Activated CD4-positive, CD25-positive, alpha-beta regulatory T cell (primary cell): ENCODE data around the gene TENT5C.
"Not testable (repeated sequence)": the region's sequence is repeated elsewhere in the genome, so short reads cannot be mapped to it uniquely, and the experiment has no call there.

ENCODE experiments used
- DNase-seq, 4 experiments: peaks; one replicate each; lab custom pipeline; 2025; lab: John Stamatoyannopoulos, UW

The TENT5C gene

DNA sequence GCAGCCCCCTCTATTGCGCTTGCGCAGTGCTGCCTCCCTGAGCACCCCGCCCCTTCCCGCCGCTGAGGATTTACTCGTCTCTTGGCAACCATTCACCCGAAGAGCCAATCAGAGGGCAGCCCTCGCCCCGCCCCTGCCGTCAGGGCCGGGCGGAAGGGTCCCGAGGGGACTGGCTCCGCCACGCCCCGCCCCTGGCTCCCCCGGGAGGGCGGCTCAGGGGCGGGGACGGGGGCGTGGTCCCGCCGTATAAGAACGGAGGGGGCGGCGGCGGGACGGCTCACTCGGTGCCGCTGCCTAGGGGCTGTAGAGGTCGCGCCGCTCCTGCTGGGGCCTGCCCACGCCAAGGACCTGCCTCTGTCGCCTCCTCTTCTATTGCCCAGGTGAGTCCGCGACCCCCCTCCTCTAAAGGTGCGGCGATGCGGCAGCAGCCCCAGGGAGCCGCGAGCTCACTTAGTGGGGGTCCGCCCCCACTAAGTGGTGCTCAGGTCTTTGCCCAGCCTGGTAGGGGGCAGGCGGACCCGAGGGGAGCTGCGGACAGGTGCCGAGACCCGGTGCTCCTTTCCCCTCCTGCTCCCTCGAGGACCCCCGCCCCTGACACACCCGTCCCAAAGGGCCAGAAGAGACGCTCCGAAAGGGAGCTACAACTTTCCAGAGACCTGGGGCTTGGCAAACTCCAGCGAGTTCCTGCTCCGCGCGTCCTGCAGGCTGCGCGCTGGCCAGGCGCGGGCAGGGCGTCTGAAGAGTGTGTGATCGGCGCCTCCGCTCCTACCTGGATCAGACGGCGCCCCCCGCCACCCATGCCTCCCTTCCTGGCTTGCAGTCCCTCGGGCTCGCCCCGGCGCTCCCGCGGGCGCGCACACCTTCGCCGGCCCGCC is at the start of gene TENT5C:
Gene TENT5C (plus strand): TSS at position 275 of the 875 bp plus-strand sequence. CDS start 16,821 bp downstream, outside the sequence.
- DNase-seq, result peak; percentile 94 to 99 (median 98)

DNA sequence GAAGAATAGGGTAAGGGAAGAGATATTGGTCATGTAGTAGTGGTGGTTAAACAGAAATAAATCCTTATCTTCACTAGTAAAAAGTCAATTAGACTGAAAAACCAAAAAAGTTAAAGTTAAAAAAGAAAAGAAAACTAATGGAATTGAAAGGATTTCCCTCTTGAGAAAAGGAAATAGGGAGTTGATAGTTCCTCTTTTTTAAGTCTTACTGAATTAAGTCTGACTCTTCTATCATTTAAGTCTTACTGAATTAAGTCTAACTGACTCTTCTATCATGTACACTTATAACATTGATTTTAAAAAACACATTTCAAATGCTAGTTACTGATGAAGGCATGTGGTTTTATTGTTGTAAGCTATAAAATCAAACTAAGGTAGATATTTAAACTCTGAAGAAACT is 49.5 kb upstream of the TENT5C start:
- DNase-seq, result no peak

DNA sequence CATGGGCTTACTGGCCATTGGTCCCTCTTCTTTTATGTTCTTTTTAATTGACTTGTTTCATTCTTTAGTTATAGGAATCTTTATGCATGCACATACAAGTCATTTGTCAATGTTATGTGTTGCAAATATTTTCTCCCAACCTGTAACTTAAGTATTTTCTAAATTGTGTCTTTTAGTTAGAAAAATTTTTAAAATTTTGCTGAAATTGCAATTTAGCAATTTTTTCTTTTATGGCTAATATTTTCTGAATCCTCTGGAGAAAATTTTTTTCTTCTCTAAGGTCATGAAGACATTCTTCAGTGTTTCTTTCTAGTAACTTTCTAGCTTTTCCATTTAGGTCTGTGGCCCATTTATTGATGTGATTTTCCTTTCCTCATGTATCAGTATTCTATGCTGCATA is 48.9 kb upstream of the TENT5C start:
- no peak for DNase-seq

DNA sequence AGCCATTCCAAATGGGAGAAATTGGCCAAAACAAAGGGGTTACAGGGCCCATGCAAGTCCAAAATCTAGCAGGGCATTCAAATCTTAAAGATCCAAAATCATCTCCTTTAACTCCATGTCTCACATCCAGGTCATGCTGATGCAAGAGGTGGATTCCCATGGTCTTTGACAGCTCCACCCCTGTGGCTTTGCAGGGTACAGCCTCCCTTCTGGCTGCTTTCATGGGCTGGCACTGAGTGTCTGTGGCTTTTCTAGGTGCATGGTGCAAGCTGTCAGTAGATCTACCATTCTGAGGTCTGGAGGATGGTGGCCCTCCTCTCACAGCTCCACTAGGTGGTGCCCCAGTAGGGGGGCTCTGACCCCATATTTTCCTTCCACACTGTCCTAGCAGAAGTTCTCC is 47.4 kb upstream of the TENT5C start:
- not testable (repeated sequence) for DNase-seq

DNA sequence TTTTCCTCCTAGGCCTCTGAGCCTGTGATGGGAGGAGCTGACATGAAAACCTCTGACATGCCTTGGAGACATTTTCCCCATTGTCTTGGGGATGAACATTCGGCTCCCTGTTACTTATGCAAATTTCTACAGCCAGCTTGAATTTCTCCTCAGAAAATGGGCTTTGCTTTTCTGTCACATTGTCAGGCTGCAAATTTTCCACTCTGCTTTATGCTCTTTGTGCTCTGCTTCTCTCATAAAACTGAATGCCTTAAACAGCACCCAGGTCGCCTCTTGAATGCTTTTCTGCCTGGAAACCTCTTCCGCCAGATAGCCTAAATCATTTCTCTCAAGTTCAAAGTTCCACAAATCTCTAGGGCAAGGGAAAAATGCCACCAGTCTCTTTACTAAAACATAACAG is 46.7 kb upstream of the TENT5C start:
- no peak for DNase-seq

DNA sequence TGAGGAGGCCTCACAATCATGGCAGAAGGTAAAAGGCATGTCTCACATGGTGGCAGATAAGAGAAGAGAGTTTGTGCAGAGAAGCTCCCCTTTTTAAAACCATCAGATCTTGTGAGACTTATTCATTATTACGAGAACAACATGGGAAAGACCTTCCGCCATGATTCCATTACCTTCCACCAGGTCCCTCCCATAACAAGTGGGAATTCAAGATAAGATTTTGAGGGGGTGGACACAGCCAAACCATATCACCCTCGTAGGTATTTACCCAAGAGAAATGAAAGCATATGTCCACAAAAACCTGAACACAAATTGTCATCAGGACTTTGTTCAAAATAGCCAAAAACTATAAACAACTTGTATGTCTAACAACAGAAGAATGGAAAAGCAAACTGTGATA is 45.9 kb upstream of the TENT5C start:
- DNase-seq, result no peak

DNA sequence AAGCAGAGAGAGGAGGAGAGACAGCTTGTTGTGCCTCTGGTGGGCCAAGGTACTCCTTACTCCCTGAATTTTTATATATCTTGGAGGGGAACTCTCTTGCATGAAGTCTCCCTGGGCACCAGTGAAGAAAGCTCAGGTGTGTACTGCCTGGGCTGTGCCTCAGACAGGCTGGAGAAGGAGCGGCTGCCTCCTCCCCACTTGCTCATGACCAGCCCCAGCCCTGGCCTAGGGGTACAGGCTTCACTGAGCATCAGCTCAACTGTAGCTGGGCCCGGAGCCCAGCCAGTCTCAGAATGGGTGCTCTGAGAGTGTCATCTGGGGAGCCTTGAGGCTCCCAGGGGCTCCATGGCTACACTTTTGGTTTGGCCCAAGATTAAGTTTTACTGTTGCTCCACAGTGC is 44.8 kb upstream of the TENT5C start:
- DNase-seq, result no peak

DNA sequence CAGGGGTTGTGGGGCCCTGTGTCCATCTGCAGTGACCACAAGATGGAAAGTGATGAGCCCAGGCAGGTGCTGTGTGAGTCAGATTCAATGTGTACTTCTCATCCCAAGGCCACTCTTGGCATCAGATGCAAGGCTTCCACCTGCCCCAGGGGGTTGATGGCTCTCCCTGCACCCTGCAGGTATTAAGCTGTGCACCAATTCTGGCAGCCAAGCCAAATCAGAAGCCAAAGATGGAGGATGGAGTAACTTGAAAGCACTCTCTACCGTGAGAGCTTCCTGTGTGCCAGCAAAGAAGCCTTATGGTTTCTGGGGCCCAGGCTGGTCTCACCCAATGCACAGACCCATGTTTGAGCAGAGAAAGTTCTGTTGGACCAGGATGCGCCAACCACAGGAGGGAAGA is 44.3 kb upstream of the TENT5C start:
- DNase-seq, result no peak

DNA sequence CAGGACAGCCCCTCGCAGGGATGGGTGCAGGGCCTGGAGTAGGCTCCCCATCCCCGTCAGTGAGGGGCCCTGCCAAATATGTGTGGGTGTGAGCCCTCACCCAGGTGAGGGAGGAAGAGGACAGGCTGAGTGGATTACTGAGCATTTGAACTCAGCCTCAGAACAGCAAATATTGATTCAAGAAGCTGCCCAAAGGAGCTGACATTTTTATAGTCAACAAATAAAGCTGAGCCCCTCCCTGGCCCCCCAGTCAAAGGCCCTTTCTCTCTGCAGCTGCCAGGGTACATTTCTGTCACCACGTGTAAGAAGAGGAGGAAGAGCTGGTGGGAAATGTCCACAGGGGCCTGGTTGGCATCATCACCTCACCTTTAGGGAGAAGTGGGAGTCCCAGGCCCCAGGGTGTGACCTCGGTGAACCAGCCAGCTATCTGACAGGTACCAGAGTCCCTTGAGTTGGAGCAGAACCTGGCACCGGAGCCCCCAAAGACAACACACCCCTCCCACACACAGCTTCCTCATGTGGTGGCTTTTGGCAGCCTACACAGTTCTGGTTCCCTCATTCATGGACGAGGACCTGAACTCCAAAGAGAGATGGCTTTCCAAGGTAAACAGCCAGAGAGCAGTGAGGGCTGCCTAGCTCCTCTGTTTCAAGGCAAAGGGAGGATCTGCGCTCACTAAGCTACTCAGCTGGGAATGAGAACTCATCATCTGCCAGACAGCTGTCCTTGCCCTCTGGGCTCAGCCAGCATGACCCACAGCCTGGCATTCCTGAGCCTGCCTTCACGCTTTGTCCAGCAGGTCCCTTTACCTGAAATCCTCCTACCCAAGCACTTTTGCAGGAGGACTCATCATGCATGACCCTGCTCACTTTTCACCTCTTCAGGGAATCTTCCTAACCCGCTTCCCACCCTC is 43.0 kb upstream of the TENT5C start:
- DNase-seq, result no peak

DNA sequence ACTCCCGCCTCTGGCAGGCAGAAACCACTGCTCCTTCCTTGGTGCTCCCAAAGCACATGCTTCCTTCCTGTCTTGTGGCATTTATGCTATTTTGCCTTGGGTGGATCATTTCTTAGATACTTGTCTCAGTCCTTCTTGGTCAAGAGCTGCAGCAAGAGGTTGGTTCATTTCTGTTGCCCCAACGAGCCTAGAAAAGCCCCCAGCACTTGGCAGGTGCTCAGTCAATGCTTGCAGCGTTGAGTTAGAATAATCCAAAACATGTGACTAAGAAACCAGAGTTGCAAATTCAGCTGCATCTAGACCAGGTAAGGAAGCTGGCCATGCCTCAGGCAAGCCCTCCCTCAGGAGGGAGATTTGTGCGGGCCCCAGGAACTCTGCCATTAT is 42.4 kb upstream of the TENT5C start:
- DNase-seq, result no peak

DNA sequence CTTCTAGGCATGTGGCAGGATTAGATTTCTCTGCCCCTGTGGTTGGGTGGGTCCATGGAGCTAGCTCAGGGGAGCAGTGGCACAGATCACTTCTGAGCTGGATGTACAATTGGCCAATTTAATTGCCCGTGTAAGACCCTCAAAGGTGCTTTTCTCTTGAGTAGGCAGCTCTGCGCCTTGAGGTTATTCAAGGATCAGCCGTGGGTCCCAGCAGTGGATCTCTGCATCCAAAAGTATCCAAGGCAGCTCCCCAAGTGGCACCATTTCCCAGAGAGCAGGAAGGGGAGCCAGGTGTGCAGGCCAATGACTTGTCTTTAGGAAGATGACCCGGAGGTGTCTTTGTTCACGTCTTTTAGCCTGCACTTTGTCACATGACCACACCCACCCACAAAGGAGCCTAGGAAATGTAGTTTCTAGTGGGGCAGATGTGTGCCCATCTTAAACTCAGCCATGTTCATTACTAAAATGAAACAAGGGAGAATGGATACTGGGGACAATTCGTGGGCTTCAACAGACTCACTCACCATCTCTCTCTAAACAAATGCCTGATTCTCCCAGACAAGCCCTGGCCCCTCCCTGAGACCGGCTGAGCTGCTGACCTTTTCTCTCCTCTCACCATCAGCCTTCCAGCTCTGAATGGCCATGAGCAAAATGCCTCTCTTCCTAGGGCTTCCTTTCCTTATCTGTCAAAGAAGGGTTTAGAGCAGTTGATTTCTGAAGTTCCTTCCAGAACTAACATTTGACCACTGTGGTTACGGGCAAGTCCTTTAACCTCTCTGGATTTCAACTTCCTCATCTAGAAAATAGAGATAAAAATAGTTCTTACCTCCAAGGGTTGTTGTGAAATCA is 41.4 kb upstream of the TENT5C start:
- no peak for DNase-seq

DNA sequence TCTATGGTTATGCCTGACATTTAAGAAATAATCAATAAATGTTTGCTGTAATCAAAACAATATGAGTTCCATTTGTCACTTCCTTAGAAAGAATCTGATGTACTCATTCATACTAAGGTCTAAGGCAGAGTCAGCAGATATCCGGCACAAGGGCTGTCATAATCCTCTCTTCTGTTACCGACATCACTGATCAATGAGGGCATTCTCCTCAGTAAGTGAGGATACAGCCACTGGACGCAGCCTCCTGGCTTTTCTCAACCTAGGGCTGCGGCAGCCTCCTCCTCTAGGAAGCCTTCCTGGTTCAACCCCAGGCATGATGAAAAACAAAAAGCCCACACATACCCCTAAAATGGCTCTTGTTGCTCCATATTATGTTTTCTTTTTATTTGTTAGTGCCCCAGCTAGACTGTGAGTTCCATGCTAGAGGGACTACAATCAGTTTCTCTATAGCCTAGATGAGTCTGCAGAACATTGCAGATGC is 40.7 kb upstream of the TENT5C start:
- no peak for DNase-seq

DNA sequence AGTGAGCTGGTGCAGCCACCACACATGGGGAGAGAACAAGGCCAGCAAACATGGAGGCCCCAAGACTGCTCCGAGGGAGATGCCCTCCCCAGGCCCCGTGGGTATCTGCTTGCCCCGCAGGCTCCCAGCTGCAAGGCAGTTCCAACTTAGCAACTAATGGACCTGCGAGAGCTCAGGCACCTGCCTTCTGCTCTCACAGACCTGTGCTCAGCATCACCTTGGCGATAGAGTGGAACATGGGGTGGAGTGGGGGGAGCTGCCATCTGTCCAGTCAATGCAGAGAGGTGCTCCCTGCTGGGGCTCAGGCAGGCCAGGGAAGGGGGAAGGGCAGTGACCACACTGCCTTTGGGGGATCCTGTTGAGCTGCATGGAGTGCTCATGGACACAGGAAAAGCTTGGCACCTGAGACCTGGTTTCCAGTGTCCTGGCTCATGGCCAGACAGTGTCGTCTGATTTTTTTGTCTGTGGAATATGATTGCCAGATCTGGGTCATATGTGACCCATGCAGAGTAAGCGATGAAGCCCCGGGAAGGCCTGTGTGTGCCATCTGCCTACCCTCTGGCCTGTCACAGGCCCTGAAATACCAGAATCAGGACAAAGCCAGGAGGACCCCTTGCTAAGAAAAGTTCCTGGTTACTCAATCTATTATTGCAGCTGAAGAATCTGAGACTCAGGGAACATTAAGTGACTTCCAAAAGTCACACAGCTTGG is 39.9 kb upstream of the TENT5C start:
- DNase-seq, result no peak

DNA sequence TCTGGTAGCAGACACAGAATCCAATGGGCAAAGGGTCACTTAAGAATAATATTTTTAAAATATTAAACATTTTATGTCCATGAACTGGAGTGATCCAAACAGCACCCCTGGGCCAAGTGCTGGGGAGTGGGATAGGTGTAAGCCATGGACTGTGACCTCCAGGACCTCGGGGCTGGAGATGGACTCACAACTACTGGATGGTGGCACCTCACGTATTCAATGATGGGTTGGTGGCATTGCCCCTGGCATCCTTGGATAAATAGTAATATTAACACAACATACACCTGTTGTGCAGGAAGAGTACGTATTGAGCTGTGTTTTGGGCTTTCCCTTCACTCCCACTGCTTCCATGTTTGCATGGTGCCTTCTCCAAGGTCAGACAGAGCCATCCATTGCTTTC is 39.3 kb upstream of the TENT5C start:
- DNase-seq, result no peak

DNA sequence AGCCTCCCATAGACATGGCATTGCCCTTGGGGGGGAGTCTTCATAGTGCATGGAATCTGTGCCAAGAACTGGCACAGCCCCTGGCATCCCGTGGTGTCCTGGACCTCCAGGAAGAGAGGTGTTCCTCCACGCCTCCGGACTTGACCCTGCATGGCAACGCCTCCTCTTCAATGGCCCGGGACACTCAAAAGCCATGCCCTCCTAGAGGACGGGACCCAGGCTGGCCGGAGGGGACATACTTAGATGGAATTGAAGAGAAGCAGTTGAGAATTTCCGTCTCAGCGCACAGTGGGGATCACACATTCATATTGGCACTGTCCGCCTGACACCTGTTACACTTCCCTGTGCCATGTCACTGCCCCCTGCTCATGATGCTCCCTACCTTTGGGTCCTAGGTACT is 38.4 kb upstream of the TENT5C start:
- no peak for DNase-seq

DNA sequence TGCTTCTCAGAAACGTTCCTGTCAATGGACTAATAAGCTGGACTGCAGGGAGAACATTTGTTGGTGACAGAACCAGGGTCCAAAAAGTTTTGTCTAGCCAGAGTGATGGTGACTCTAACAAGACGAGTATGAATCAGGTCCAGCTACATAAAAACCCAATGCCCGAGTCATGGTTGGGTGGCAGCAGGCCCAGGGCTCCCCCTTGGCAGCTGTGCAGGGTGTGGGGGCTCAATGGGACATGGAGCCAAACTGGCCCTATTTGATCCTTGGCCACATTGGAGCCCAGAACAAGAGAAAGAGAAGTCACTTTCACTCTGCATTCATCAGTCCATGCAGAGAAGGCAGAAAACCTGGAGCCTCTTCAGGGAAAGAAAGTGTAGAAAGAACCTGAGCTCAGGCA is 37.9 kb upstream of the TENT5C start:
- no peak for DNase-seq

DNA sequence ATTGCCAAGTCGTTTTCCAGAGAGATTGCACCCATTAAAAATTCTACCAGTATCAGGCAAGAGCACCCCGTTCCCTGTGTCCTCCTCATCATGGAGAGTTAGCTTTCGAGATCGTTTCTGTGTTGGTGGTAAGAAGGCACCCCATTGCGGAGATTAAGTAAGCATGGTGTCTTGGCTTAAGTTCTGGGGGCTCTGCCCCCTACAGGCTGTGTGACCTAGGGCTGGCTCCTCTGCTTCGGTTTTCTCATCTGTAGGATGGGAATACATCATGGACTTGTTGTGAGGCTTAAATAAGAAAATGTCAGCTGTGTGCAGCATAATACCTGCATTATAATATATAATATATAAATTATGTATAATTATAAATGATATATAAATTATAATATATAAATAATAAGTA is 36.8 kb upstream of the TENT5C start:
- no peak for DNase-seq

DNA sequence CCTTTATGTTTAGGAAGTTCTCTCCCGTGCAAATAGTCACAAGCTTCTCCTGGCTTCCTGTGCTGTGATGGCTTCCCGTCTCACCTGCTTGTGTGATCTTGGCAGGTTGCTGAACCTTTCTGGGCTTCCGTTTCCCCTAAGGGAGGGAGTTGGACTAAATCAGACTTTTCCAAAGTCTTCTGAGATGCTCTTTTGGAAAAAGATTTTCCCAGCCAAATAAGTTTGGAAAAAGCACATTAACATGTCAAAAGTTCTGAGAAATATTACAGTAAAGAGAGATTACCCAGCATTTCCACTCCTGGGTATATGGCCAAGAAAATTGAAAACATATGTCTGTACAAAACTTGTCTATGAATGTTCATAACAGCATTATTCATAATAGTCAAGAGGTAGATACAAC is 36.0 kb upstream of the TENT5C start:
- DNase-seq, result no peak

DNA sequence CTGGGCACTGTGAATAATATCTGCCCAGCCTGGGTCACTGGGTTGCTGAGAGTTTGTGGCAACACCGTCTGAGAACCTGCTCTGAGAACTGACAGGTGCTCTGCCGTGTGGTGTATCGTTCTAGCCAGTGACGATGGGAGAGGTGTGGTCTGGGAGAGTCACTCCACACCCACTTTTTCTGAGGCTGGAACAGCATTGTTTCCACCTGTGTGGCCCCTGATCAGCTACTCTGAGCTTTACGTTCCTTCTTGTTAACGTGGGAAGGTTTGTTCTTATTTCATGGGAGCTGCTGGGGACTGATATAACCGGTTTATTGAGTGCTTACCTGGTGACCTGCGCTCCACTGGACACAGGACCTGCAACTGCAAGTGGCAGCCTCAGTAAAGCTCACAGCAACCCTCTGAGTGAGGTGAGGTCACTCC is 34.8 kb upstream of the TENT5C start:
- DNase-seq, result no peak

DNA sequence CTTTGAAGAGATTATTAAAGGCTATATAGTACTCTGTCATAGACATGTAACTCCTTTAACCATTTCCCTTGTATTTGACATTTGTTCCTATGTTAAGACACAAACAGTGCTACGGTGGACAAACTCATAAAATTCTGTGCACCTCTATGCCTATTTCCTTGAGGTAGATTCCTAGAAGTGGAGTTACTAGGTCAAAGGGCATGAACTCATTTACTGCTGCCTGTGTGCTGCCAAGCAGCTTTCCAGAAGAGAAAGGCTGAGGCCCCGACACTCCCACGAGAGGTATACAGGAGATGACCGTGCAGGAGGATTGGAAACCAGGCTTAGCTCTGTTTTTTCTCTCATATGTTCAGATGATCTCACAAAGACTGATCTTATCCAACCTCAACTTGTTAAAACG is 34.4 kb upstream of the TENT5C start:
- DNase-seq, result no peak

DNA sequence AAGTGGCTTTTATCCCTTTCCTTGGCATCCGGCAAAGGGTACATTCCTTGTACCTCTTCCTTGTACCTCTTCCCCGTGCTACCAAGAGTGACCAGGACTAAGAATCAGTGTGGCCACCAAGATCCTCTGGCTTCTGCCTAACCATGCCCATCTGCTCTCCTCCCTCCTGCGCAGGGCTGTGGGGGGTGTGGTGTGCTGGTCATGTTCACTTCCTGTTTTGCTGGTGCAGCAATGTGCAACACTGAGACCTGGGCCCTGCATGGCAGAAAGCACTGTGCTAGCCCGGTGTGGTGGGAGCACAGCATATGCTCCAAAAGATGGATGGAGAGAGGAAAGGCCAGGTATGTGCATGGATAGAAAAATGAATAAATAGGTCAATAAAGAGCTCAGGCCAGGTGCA is 33.3 kb upstream of the TENT5C start:
- DNase-seq, result peak in 2 of 4 experiments; percentile 17 to 21
